ENCODE results near the gene SFRP4.
A peak's percentile ranks its signal among the peaks of the same experiment; 100 is the strongest.

- no peak for TF ChIP-seq GABPA (IDR thresholded peaks at IDR 0.05; ENCODE audit: low read depth)
- no peak for TF ChIP-seq ZBTB33 (IDR thresholded peaks at IDR 0.05; ENCODE audit: borderline replicate concordance, low read depth)
- no peak for TF ChIP-seq EZH2phosphoT487 (IDR thresholded peaks at IDR 0.05; ENCODE audit: borderline replicate concordance, low read depth)
- peak; percentile 83 for TF ChIP-seq CTCF (IDR thresholded peaks at IDR 0.05)
- TF ChIP-seq TEAD4 (IDR thresholded peaks at IDR 0.05; ENCODE audit: borderline replicate concordance, insufficient read depth) = no peak
- peak; percentile 52 for TF ChIP-seq SMC3 (IDR thresholded peaks at IDR 0.05; ENCODE audit: low read depth, low read length)
- no peak for TF ChIP-seq EP300 (IDR thresholded peaks at IDR 0.05; ENCODE audit: borderline replicate concordance in 1 of 2, low read depth in 1 of 2, low read length in 1 of 2)
Observed at GRCh38 chr7:37901236-37901827, 15.3 kb downstream of the SFRP4 start.

Measured in SK-N-SH (cell line).